K562 (cell line): ENCODE measurements around the gene SMIM10L1. TPM values are rescaled to one million over a fixed set of nuclear protein-coding genes. Genes with fewer than 3 reads are reported as not detected.

Experiments used
- ATAC-seq: fragments of 200-7000 bp; cut with Tn5 transposase; 3 replicates; pipeline ENCODE4 v1.9.1; 2020; ENCODE audit warnings: moderate library complexity
- BruUV-seq: library from RNA; stranded (reverse); fragments of 400-500 nt; replicated peaks from 2 replicates; lab custom pipeline; 2021; lab: Mats Ljungman, UMichigan
- CTCF ChIA-PET: fragments of 300-600 bp; formaldehyde crosslinking; extraction: SDS; loops from one replicate; lab custom pipeline; 2021; ENCODE audit warnings: low intra/inter-chr PET ratio; lab: Yijun Ruan, JAX
- POLR2A ChIA-PET: fragments of 300-600, 350-650 bp; sonication (Branson Sonifier 250); formaldehyde crosslinking; extraction: SDS; loops from one replicate; lab custom pipeline; 2021; ENCODE audit warnings: antibody characterized with exemption, inconsistent platforms; lab: Yijun Ruan, JAX
- DNase-seq, 4 experiments: peaks; one replicate each; pipeline versions ENCODE4 v3.0.0 to v3.0.0-alpha.2; 2011 to 2018; ENCODE audit warnings: low spot score in 3 of 4, mixed read lengths in 3 of 4; ENCODE audit errors: extremely low read depth in 1 of 4
- FAIRE-seq: peaks from 2 replicates; lab custom pipeline; 2011; peaks lifted over from hg19 to GRCh38; lab: Jason Lieb, UNC
- H2AFZ ChIP-seq: 2 replicates; pipeline ENCODE4 v1.6.0; 2011; ENCODE audit warnings: low read depth, low read length, control low read depth, inconsistent platforms
- H3K27ac ChIP-seq: fragments of 200-600 bp; 3 replicates; pipeline ENCODE4 v1.8.0; 2011; ENCODE audit warnings: low read depth, mild to moderate bottlenecking, control low read depth, inconsistent platforms, low read length, moderate library complexity, mixed read lengths; ENCODE audit errors: extremely low read depth
- H3K27me3 ChIP-seq, 2 experiments: fragments of 300-600 bp in 1 of 2; 2 replicates in 1 of 2; 3 replicates in 1 of 2; pipeline versions ENCODE4 v1.6.0 to v1.8.0; 2011; ENCODE audit warnings: inconsistent platforms in 2 of 2, low read length in 2 of 2, mild to moderate bottlenecking in 1 of 2, mixed read lengths in 1 of 2, moderate library complexity in 1 of 2; ENCODE audit not compliant: control insufficient read depth in 2 of 2, insufficient read depth in 2 of 2
- H3K36me3 ChIP-seq: fragments of 300-600 bp; 3 replicates; pipeline ENCODE4 v1.8.0; 2011; ENCODE audit warnings: mild to moderate bottlenecking, low read length, inconsistent platforms; ENCODE audit not compliant: control insufficient read depth, insufficient read depth
- H3K4me1 ChIP-seq, 2 experiments: fragments of 200-600 bp in 1 of 2; replicated peaks in 1 of 2; 2 replicates in 1 of 2; 3 replicates in 1 of 2; pipeline versions ENCODE4 v1.5.1 to v1.8.0; 2011; ENCODE audit warnings: inconsistent platforms in 2 of 2, low read length in 2 of 2, mild to moderate bottlenecking in 1 of 2, mixed read lengths in 1 of 2, moderate library complexity in 1 of 2; ENCODE audit not compliant: control insufficient read depth in 2 of 2, insufficient read depth in 2 of 2
- H3K4me2 ChIP-seq: 2 replicates; pipeline ENCODE4 v1.6.1; 2011; ENCODE audit warnings: low read length, control low read depth, inconsistent platforms, mixed read lengths; ENCODE audit not compliant: insufficient read depth
- H3K4me3 ChIP-seq: fragments of 200-600 bp; sonication (generic), shearing (Covaris generic); 2 replicates; pipeline ENCODE4 v1.5.1; 2016; ENCODE audit warnings: control low read depth, inconsistent platforms
- H3K79me2 ChIP-seq: fragments of 200-600 bp; 3 replicates; pipeline ENCODE4 v1.8.0; 2011; ENCODE audit warnings: low read length, inconsistent platforms; ENCODE audit not compliant: control insufficient read depth, insufficient read depth
- H3K9ac ChIP-seq, 2 experiments: 2 replicates each; pipeline versions ENCODE4 v1.6.0 to v1.6.1; 2011; ENCODE audit warnings: low read depth in 2 of 2, low read length in 2 of 2, control low read depth in 1 of 2, inconsistent platforms in 1 of 2, mild to moderate bottlenecking in 1 of 2, mixed read lengths in 1 of 2; ENCODE audit not compliant: insufficient read depth in 1 of 2
- H3K9me1 ChIP-seq: one replicate; pipeline ENCODE4 v1.6.0; 2011; ENCODE audit warnings: inconsistent platforms, mild to moderate bottlenecking, low read length, moderate library complexity; ENCODE audit not compliant: control insufficient read depth, insufficient read depth
- H3K9me3 ChIP-seq: replicated peaks from 2 replicates; pipeline ENCODE4 v1.5.1; 2011; ENCODE audit warnings: low read depth, low read length, inconsistent platforms; ENCODE audit not compliant: control insufficient read depth, insufficient read depth
- H4K20me1 ChIP-seq: replicated peaks from 2 replicates; pipeline ENCODE4 v1.6.1; 2011; ENCODE audit warnings: low read length, inconsistent platforms, mixed read lengths; ENCODE audit not compliant: control insufficient read depth, insufficient read depth
- BHLHE40 ChIP-seq: IDR thresholded peaks from 2 replicates; pipeline ENCODE4 v1.6.1; 2011; ENCODE audit warnings: low read length, improper control_type of control experiment
- C11orf30 ChIP-seq: fragments of 450-650 bp; IDR thresholded peaks from 2 replicates; pipeline ENCODE4 v1.6.1; 2016; ENCODE audit warnings: low read depth, mild to moderate bottlenecking
- CBX5 ChIP-seq: IDR thresholded peaks from 2 replicates; pipeline ENCODE4 v1.6.1; 2014; ENCODE audit warnings: low read depth, borderline replicate concordance
- CBX8 ChIP-seq: fragments of 200-600 bp; sonication (generic); IDR thresholded peaks from 2 replicates; pipeline ENCODE4 v1.6.1; 2012; ENCODE audit warnings: borderline replicate concordance, mixed run types, low read depth, mild to moderate bottlenecking, moderate library complexity, mixed read lengths, low read length, control low read depth, inconsistent platforms; ENCODE audit not compliant: poor library complexity, severe bottlenecking; ENCODE audit errors: extremely low read depth
- DIDO1 ChIP-seq: fragments of 450-650 bp; IDR thresholded peaks from 2 replicates; pipeline ENCODE4 v1.6.1; 2016; ENCODE audit warnings: low read depth, missing biosample characterization, missing genetic modification characterization
- FOSL1 ChIP-seq: fragments of 200-800 bp; sonication (Bioruptor generic); conservative IDR thresholded peaks from 2 replicates; pipeline ENCODE4 v1.6.1; 2016; ENCODE audit warnings: missing genetic modification characterization, missing compliant biosample characterization
- KDM2B ChIP-seq: fragments of 250-450 bp; sonication (Bioruptor Pico); IDR thresholded peaks from 2 replicates; pipeline ENCODE4 v1.8.0; 2021; ENCODE audit warnings: mild to moderate bottlenecking, moderate library complexity
- POLR2AphosphoS5 ChIP-seq: IDR thresholded peaks from 2 replicates; pipeline ENCODE4 v1.6.1; 2011; ENCODE audit warnings: mild to moderate bottlenecking, low read depth, low read length, moderate library complexity; ENCODE audit not compliant: control insufficient read depth, insufficient read depth
- SPI1 ChIP-seq: IDR thresholded peaks from 2 replicates; pipeline ENCODE4 v1.6.1; 2011; ENCODE audit warnings: low read depth, low read length, control low read depth, borderline replicate concordance
- XRCC5 ChIP-seq: fragments of 200-400 bp; formaldehyde crosslinking; IDR thresholded peaks from 2 replicates; pipeline ENCODE4 v1.6.1; 2017; ENCODE audit warnings: low read depth, mild to moderate bottlenecking, low read length
- ZKSCAN3 ChIP-seq: fragments of 250-450 bp; sonication (Bioruptor Pico); IDR thresholded peaks from 2 replicates; pipeline ENCODE4 v1.4.0; 2020
- ZNF507 ChIP-seq: conservative IDR thresholded peaks from 2 replicates; pipeline ENCODE4 v1.6.1; 2017; ENCODE audit warnings: missing genetic modification characterization, missing compliant biosample characterization
- in situ Hi-C: fragments of 300-500 bp; cut with MboI; formaldehyde crosslinking; loops from 4 replicates; pipeline ENCODE4 v1.15.0; 2018; ENCODE audit warnings: inconsistent platforms, mixed read lengths
- intact Hi-C: fragments of 100-400 bp; cut with micrococcal nuclease; formaldehyde crosslinking; loops from 2 replicates; pipeline ENCODE4 v1.14.2; 2022
- polyA plus RNA-seq, 8 experiments: library from polyadenylated mRNA; depleted of rRNA in 4 of 8; stranded (reverse) in 5 of 8; unstranded in 3 of 8; fragments of >200 nt; fragmentation: Nextera tagmentation in 2 of 8; fragmentation: Illumina TruSeq in 1 of 8; extraction: Ambion mirVana in 2 of 8; extraction: Trizol in 1 of 8; gene quantifications; 2 replicates each; pipeline versions ENCODE4 v1.2.1 to v1.2.3, GENCODE V29; 2011 to 2014; ENCODE audit warnings: inconsistent platforms in 1 of 8, missing spikeins in 1 of 8
- total RNA-seq, 7 experiments: library from RNA; depleted of rRNA in 6 of 7; stranded (reverse); fragments of >200 nt in 6 of 7; fragmentation: Illumina TruSeq in 2 of 7; extraction: Trizol in 2 of 7; gene quantifications; 2 replicates each; pipeline versions ENCODE4 v1.2.1 to v1.2.3, GENCODE V29; 2011 to 2021; ENCODE audit warnings: low replicate concordance in 1 of 7
- TF ChIP-seq, protein P1 (sequence below): fragments of 450-650 bp; IDR thresholded peaks from 2 replicates; pipeline ENCODE4 v1.7.0; 2016; ENCODE audit warnings: borderline replicate concordance
- TF ChIP-seq, protein P2 (sequence below): sonication (generic); formaldehyde crosslinking; IDR thresholded peaks from 2 replicates; pipeline ENCODE4 v1.4.0; 2020; ENCODE audit warnings: mild to moderate bottlenecking, missing genetic modification reagents
- TF ChIP-seq, protein P3 (sequence below): fragments of 450-650 bp; IDR thresholded peaks from 2 replicates; pipeline ENCODE4 v1.6.1; 2016; ENCODE audit warnings: mild to moderate bottlenecking
- TF ChIP-seq, protein P4 (sequence below): fragments of 450-650 bp; formaldehyde crosslinking; IDR thresholded peaks from 2 replicates; pipeline ENCODE4 v1.4.0; 2020; ENCODE audit warnings: mild to moderate bottlenecking, moderate library complexity

The SMIM10L1 gene
- total and polyA plus RNA-seq, 9 of the 15 experiments (the other 6 are each of a cell fraction or from before 2014, with no cell fraction given): 3.0 to 12.1 (median 9.0) TPM

DNA sequence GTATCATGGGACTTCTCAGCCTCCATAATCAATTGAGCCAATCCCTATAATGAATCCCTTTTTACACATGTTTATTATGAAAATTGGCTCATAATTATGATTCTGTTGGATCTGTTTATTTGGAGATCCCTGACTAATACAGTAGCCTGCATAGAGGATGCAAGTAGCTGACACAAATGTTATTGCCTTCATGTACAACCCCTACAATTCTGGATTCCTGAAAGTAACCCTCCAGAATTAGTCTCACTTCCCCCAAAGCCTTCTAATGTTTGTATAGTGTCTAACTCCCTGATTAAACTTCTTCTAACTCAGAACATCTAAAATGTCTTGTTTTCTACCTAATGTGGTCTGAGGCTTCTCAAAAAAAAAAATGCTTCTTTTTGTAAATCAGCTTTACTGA, 6.6 kb upstream of the SMIM10L1 start:
- Histone ChIP-seq H3K36me3 (peaks cover 60% of the 10 kb centered on the region; the same call in 2 of the 3 replicates), H3K27me3 (no peaks in the 10 kb centered on the region), H3K4me3 (no peak overlapping the region), H3K4me2 (no peak overlapping the region), H3K9ac (no peak overlapping the region), H3K4me1 (peaks cover 0 to 10% of the 10 kb centered on the region in 2 experiments; a peak in 2 of 5 replicates), H3K27ac (no peak overlapping the region), H4K20me1 (0 out of 2 replicates have a peak, but pooled peaks cover 3% of the 10 kb centered on the region), H3K9me1 (no peaks in the 10 kb centered on the region), H3K9me3 (no peaks in the 10 kb centered on the region), H3K79me2 (peaks cover 96% of the 10 kb centered on the region), H2AFZ (no peak overlapping the region)
- no peak for DNase-seq
- ChIA-PET POLR2A (interaction anchor here (0.6 to 0.8 kb wide), 2 partner anchors 56 to 294 kb away, joined by 3 read pairs; no protein-coding TSS in a partner anchor), CTCF (no interaction called here)
- no TSS peak for BruUV-seq
- ATAC-seq: no peak
- FAIRE-seq: no peak
- intact Hi-C loops (no loop called here), in situ Hi-C loops (no loop called here)
- no peak for TF ChIP-seq BHLHE40
- TF ChIP-seq CBX8: no peak
- no peak for TF ChIP-seq SPI1
- TF ChIP-seq, protein P1, sequence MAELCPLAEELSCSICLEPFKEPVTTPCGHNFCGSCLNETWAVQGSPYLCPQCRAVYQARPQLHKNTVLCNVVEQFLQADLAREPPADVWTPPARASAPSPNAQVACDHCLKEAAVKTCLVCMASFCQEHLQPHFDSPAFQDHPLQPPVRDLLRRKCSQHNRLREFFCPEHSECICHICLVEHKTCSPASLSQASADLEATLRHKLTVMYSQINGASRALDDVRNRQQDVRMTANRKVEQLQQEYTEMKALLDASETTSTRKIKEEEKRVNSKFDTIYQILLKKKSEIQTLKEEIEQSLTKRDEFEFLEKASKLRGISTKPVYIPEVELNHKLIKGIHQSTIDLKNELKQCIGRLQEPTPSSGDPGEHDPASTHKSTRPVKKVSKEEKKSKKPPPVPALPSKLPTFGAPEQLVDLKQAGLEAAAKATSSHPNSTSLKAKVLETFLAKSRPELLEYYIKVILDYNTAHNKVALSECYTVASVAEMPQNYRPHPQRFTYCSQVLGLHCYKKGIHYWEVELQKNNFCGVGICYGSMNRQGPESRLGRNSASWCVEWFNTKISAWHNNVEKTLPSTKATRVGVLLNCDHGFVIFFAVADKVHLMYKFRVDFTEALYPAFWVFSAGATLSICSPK: no peak
- no peak for TF ChIP-seq POLR2AphosphoS5
- TF ChIP-seq KDM2B (CRISPR knock-in tag): no peak
- no peak for TF ChIP-seq ZKSCAN3 (CRISPR knock-in tag)
- TF ChIP-seq FOSL1: no peak
- TF ChIP-seq C11orf30: no peak
- no peak for TF ChIP-seq CBX5
- no peak for TF ChIP-seq DIDO1
- TF ChIP-seq ZNF507 (tag): no peak
- no peak for TF ChIP-seq XRCC5
- TF ChIP-seq, protein P2, sequence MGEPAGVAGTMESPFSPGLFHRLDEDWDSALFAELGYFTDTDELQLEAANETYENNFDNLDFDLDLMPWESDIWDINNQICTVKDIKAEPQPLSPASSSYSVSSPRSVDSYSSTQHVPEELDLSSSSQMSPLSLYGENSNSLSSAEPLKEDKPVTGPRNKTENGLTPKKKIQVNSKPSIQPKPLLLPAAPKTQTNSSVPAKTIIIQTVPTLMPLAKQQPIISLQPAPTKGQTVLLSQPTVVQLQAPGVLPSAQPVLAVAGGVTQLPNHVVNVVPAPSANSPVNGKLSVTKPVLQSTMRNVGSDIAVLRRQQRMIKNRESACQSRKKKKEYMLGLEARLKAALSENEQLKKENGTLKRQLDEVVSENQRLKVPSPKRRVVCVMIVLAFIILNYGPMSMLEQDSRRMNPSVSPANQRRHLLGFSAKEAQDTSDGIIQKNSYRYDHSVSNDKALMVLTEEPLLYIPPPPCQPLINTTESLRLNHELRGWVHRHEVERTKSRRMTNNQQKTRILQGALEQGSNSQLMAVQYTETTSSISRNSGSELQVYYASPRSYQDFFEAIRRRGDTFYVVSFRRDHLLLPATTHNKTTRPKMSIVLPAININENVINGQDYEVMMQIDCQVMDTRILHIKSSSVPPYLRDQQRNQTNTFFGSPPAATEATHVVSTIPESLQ (CRISPR knock-in tag): no peak
- TF ChIP-seq, protein P3, sequence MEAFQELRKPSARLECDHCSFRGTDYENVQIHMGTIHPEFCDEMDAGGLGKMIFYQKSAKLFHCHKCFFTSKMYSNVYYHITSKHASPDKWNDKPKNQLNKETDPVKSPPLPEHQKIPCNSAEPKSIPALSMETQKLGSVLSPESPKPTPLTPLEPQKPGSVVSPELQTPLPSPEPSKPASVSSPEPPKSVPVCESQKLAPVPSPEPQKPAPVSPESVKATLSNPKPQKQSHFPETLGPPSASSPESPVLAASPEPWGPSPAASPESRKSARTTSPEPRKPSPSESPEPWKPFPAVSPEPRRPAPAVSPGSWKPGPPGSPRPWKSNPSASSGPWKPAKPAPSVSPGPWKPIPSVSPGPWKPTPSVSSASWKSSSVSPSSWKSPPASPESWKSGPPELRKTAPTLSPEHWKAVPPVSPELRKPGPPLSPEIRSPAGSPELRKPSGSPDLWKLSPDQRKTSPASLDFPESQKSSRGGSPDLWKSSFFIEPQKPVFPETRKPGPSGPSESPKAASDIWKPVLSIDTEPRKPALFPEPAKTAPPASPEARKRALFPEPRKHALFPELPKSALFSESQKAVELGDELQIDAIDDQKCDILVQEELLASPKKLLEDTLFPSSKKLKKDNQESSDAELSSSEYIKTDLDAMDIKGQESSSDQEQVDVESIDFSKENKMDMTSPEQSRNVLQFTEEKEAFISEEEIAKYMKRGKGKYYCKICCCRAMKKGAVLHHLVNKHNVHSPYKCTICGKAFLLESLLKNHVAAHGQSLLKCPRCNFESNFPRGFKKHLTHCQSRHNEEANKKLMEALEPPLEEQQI: no peak
- TF ChIP-seq, protein P4, sequence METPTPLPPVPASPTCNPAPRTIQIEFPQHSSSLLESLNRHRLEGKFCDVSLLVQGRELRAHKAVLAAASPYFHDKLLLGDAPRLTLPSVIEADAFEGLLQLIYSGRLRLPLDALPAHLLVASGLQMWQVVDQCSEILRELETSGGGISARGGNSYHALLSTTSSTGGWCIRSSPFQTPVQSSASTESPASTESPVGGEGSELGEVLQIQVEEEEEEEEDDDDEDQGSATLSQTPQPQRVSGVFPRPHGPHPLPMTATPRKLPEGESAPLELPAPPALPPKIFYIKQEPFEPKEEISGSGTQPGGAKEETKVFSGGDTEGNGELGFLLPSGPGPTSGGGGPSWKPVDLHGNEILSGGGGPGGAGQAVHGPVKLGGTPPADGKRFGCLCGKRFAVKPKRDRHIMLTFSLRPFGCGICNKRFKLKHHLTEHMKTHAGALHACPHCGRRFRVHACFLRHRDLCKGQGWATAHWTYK (CRISPR knock-in tag): no peak
